ENCODE data around the gene SPATA32. TPM values are rescaled to one million over a fixed set of nuclear protein-coding genes. Genes with fewer than 3 reads are reported as not detected.
"Not testable (repeated sequence)": the region's sequence is repeated elsewhere in the genome, so short reads cannot be mapped to it uniquely, and the experiment has no call there.

Gene SPATA32
- under 1 TPM; 0.62 to 0.81 TPM for total RNA-seq

- ATAC-seq, result peak; percentile 71 to 83
These were observed at the start of gene SPATA32 for GRCh38 chr17:45261577-45262515. Gene SPATA32 (minus strand): TSS chr17:45262094. CDS start chr17:45262016, 78 bp downstream.

GRCh38 chr17:45311401-45311759 lies 49.5 kb upstream of the SPATA32 start:
- no peak for DNase-seq (ENCODE audit: low spot score)
- Mint-ChIP-seq H3K4me3 (peak overlapping the region; percentile 100), H3K36me3 (peaks cover 29% of the 10 kb centered on the region), H3K27me3 (no peaks in the 10 kb centered on the region), H3K9me3 (no peaks in the 10 kb centered on the region), H3K27ac (peak overlapping the region; percentile 96 to 98), H3K4me1 (ENCODE audit: low read depth in 2 of 2) (peaks cover 79 to 86% of the 10 kb centered on the region in 2 donors)
- ATAC-seq, result no peak

More at GRCh38 chr17:45261577-45262515, at the start of gene SPATA32:
- Mint-ChIP-seq H3K36me3 (no peaks in the 10 kb centered on the region), H3K4me1 (ENCODE audit: low read depth in 2 of 2) (peaks cover 8 to 11% of the 10 kb centered on the region in 2 donors), H3K27ac (peak within 1 kb of the TSS in 1 of 2 donors; percentile 7), H3K9me3 (no peaks in the 10 kb centered on the region), H3K27me3 (no peaks in the 10 kb centered on the region), H3K4me3 (peak within 1 kb of the TSS; percentile 34)
- no peak for DNase-seq (ENCODE audit: low spot score)

GRCh38 chr17:45310380-45311324 lies 48.8 kb upstream of the SPATA32 start:
- Mint-ChIP-seq H3K27me3 (no peaks in the 10 kb centered on the region), H3K4me1 (ENCODE audit: low read depth in 2 of 2) (peaks cover 80 to 87% of the 10 kb centered on the region in 2 donors), H3K36me3 (peaks cover 24% of the 10 kb centered on the region), H3K9me3 (no peaks in the 10 kb centered on the region), H3K27ac (peak overlapping the region; percentile 96 to 98), H3K4me3 (peak overlapping the region; percentile 100)
- ATAC-seq (no peak), DNase-seq (ENCODE audit: low spot score) (no peak)

GRCh38 chr17:45309400-45309799 lies 47.5 kb upstream of the SPATA32 start:
- H3K27me3 Mint-ChIP-seq, result no peaks in the 10 kb centered on the region
- H3K4me1 Mint-ChIP-seq (ENCODE audit: low read depth in 2 of 2), result peaks cover 76 to 83% of the 10 kb centered on the region in 2 donors

GRCh38 chr17:45308840-45309239 lies 46.9 kb upstream of the SPATA32 start:
- Mint-ChIP-seq H3K4me3 (peak overlapping the region; percentile 50), H3K27ac (peak overlapping the region; percentile 96 to 98), H3K9me3 (no peaks in the 10 kb centered on the region), H3K4me1 (ENCODE audit: low read depth in 2 of 2) (peaks cover 74 to 81% of the 10 kb centered on the region in 2 donors), H3K27me3 (no peaks in the 10 kb centered on the region), H3K36me3 (peaks cover 17% of the 10 kb centered on the region)
- DNase-seq (ENCODE audit: low spot score) (no peak), ATAC-seq (no peak)

More at GRCh38 chr17:45309400-45309799, 47.5 kb upstream of the SPATA32 start:
- H3K36me3 Mint-ChIP-seq, result peaks cover 15% of the 10 kb centered on the region
- no peaks in the 10 kb centered on the region for H3K9me3 Mint-ChIP-seq
- DNase-seq (ENCODE audit: low spot score) (no peak), ATAC-seq (no peak)
- peak overlapping the region; percentile 50 for H3K4me3 Mint-ChIP-seq
- peak overlapping the region; percentile 96 to 98 for H3K27ac Mint-ChIP-seq

- peaks cover 72 to 74% of the 10 kb centered on the region in 2 donors for H3K4me1 Mint-ChIP-seq (ENCODE audit: low read depth in 2 of 2)
- ATAC-seq (no peak), DNase-seq (ENCODE audit: low spot score) (no peak)
- H3K4me3 Mint-ChIP-seq, result peak overlapping the region; percentile 52
- peaks cover 14% of the 10 kb centered on the region for H3K36me3 Mint-ChIP-seq
- no peaks in the 10 kb centered on the region for H3K27me3 Mint-ChIP-seq
- no peaks in the 10 kb centered on the region for H3K9me3 Mint-ChIP-seq
- peak overlapping the region; percentile 96 to 98 for H3K27ac Mint-ChIP-seq
These were observed 46.1 kb upstream of the SPATA32 start for GRCh38 chr17:45308016-45308365.

GRCh38 chr17:45307290-45308015 lies 45.6 kb upstream of the SPATA32 start:
- Mint-ChIP-seq H3K4me1 (ENCODE audit: low read depth in 2 of 2) (peaks cover 72 to 74% of the 10 kb centered on the region in 2 donors), H3K9me3 (no peaks in the 10 kb centered on the region), H3K27me3 (no peaks in the 10 kb centered on the region), H3K27ac (peak overlapping the region; percentile 96 to 98), H3K36me3 (peaks cover 11% of the 10 kb centered on the region), H3K4me3 (peak overlapping the region; percentile 52)
- DNase-seq (ENCODE audit: low spot score) (no peak), ATAC-seq (peak; percentile 51 to 64)

GRCh38 chr17:45306623-45307022 lies 44.7 kb upstream of the SPATA32 start:
- Mint-ChIP-seq H3K9me3 (no peaks in the 10 kb centered on the region), H3K27ac (peak overlapping the region; percentile 96 to 98), H3K36me3 (peaks cover 11% of the 10 kb centered on the region), H3K27me3 (no peaks in the 10 kb centered on the region), H3K4me1 (ENCODE audit: low read depth in 2 of 2) (peaks cover 66 to 68% of the 10 kb centered on the region in 2 donors), H3K4me3 (peak overlapping the region; percentile 39)
- ATAC-seq (no peak), DNase-seq (ENCODE audit: low spot score) (no peak)

GRCh38 chr17:45306094-45306493 lies 44.2 kb upstream of the SPATA32 start:
- H3K36me3 Mint-ChIP-seq, result peaks cover 11% of the 10 kb centered on the region
- peak overlapping the region; percentile 39 for H3K4me3 Mint-ChIP-seq
- ATAC-seq, result no peak
- DNase-seq (ENCODE audit: low spot score), result no peak
- peaks cover 63% of the 10 kb centered on the region in 2 donors for H3K4me1 Mint-ChIP-seq (ENCODE audit: low read depth in 2 of 2)
- H3K27me3 Mint-ChIP-seq, result no peaks in the 10 kb centered on the region
- no peaks in the 10 kb centered on the region for H3K9me3 Mint-ChIP-seq
- H3K27ac Mint-ChIP-seq, result peak overlapping the region; percentile 96 to 98

GRCh38 chr17:45305530-45306087 lies 43.7 kb upstream of the SPATA32 start:
- Mint-ChIP-seq H3K27ac (peak overlapping the region; percentile 96 to 98), H3K4me1 (ENCODE audit: low read depth in 2 of 2) (peaks cover 60 to 62% of the 10 kb centered on the region in 2 donors), H3K4me3 (peak overlapping the region; percentile 39), H3K9me3 (no peaks in the 10 kb centered on the region), H3K27me3 (no peaks in the 10 kb centered on the region), H3K36me3 (peaks cover 10% of the 10 kb centered on the region)
- DNase-seq (ENCODE audit: low spot score) (no peak), ATAC-seq (peak; percentile 69 to 76)

GRCh38 chr17:45302649-45303173 lies 40.8 kb upstream of the SPATA32 start:
- Mint-ChIP-seq H3K27ac (peak overlapping the region; percentile 66 to 98), H3K9me3 (no peaks in the 10 kb centered on the region), H3K27me3 (no peaks in the 10 kb centered on the region), H3K4me3 (peak overlapping the region; percentile 65), H3K4me1 (ENCODE audit: low read depth in 2 of 2) (peaks cover 62 to 64% of the 10 kb centered on the region in 2 donors), H3K36me3 (peaks cover 11% of the 10 kb centered on the region)
- DNase-seq (ENCODE audit: low spot score), result no peak
- peak; percentile 46 to 78 for ATAC-seq

GRCh38 chr17:45302220-45302619 lies 40.3 kb upstream of the SPATA32 start:
- not testable (repeated sequence) for H3K9me3 Mint-ChIP-seq; DNase-seq (ENCODE audit: low spot score); ATAC-seq; H3K27me3 Mint-ChIP-seq
- peaks cover 62% of the 10 kb centered on the region in 2 donors for H3K4me1 Mint-ChIP-seq (ENCODE audit: low read depth in 2 of 2)
- peak overlapping the region; percentile 66 to 98 for H3K27ac Mint-ChIP-seq
- H3K4me3 Mint-ChIP-seq, result peak overlapping the region; percentile 65
- peaks cover 11% of the 10 kb centered on the region for H3K36me3 Mint-ChIP-seq
